Fibroblast of lung (primary cell): ENCODE results near the gene KIF1A. TPM values are rescaled to one million over a fixed set of nuclear protein-coding genes. Genes with fewer than 3 reads are reported as not detected.

Experiments used
- DNase-seq, 2 donors: peaks; one replicate each; pipeline versions ENCODE4 v3.0.0 to v3.0.0-alpha.2; 2010; ENCODE audit warnings: low read depth in 2 of 2
- H2AFZ ChIP-seq: 2 replicates; pipeline ENCODE4 v1.5.1; 2012; ENCODE audit warnings: low read length, control low read depth, inconsistent platforms
- H3K27ac ChIP-seq: 2 replicates; pipeline ENCODE4 v1.5.1; 2011; ENCODE audit warnings: low read length, control low read depth; ENCODE audit not compliant: insufficient read depth
- H3K27me3 ChIP-seq: 2 replicates; pipeline ENCODE4 v1.5.1; 2011; ENCODE audit warnings: mild to moderate bottlenecking, low read length; ENCODE audit not compliant: control insufficient read depth, insufficient read depth
- H3K36me3 ChIP-seq: 2 replicates; pipeline ENCODE4 v1.5.1; 2011; ENCODE audit warnings: low read length; ENCODE audit not compliant: control insufficient read depth, insufficient read depth
- H3K4me1 ChIP-seq: 2 replicates; pipeline ENCODE4 v1.5.1; 2011; ENCODE audit warnings: low read length; ENCODE audit not compliant: control insufficient read depth, insufficient read depth; ENCODE audit errors: extremely low read depth
- H3K4me2 ChIP-seq: 2 replicates; pipeline ENCODE4 v1.5.1; 2011; ENCODE audit warnings: low read length, control low read depth; ENCODE audit not compliant: insufficient read depth; ENCODE audit errors: extremely low read depth
- H3K4me3 ChIP-seq, 4 experiments: fragments of 200-600 bp in 1 of 4; sonication (generic) in 1 of 4; replicated peaks in 1 of 4; 2 replicates each; pipeline ENCODE4 v1.5.1; 2011 to 2016; ENCODE audit warnings: low read length in 4 of 4, low read depth in 3 of 4, mild to moderate bottlenecking in 3 of 4, control low read depth in 2 of 4, inconsistent platforms in 1 of 4, mixed read lengths in 1 of 4; ENCODE audit not compliant: insufficient read depth in 1 of 4; ENCODE audit errors: control extremely low read depth in 1 of 4
- H3K79me2 ChIP-seq: 2 replicates; pipeline ENCODE4 v1.5.1; 2012; ENCODE audit warnings: mild to moderate bottlenecking, low read length, inconsistent platforms; ENCODE audit not compliant: control insufficient read depth, insufficient read depth
- H3K9ac ChIP-seq: 2 replicates; pipeline ENCODE4 v1.5.1; 2011; ENCODE audit warnings: mild to moderate bottlenecking, low read length, control low read depth; ENCODE audit not compliant: insufficient read depth
- H3K9me3 ChIP-seq: 2 replicates; pipeline ENCODE4 v1.5.1; 2012; ENCODE audit warnings: low read depth, low read length; ENCODE audit not compliant: control insufficient read depth, insufficient read depth
- H4K20me1 ChIP-seq: 2 replicates; pipeline ENCODE4 v1.5.1; 2011; ENCODE audit warnings: low read length; ENCODE audit not compliant: control insufficient read depth, insufficient read depth; ENCODE audit errors: extremely low read depth
- EZH2 ChIP-seq: IDR thresholded peaks from 2 replicates; pipeline ENCODE4 v1.5.1; 2012; ENCODE audit warnings: low read length, control low read depth, mild to moderate bottlenecking; ENCODE audit errors: missing control alignments
- polyA plus RNA-seq, 2 donors: library from polyadenylated mRNA; depleted of rRNA in 1 of 2; stranded (reverse) in 1 of 2; unstranded in 1 of 2; fragments of >200 nt; gene quantifications; 2 replicates each; pipeline ENCODE4 v1.2.1, GENCODE V29; 2011 to 2012; ENCODE audit warnings: missing spikeins in 1 of 2
- total RNA-seq: library from RNA; depleted of rRNA; stranded (reverse); fragments of >200 nt; gene quantifications from 2 replicates; pipeline ENCODE4 v1.2.1, GENCODE V29; 2014
- TF ChIP-seq, protein P1 (sequence below), 2 donors: IDR thresholded peaks in 1 of 2; conservative IDR thresholded peaks in 1 of 2; 1 replicate in 1 of 2; 2 replicates in 1 of 2; pipeline ENCODE4 v1.5.1; 2011 to 2012; ENCODE audit warnings: low read length in 2 of 2, control low read depth in 1 of 2, inconsistent platforms in 1 of 2, low read depth in 1 of 2, mild to moderate bottlenecking in 1 of 2

KIF1A gene
- total and polyA plus RNA-seq, 2 donors (not counting 1 experiment from before 2014, with no cell fraction given) = 0.05 TPM; not detected in 1

DNA sequence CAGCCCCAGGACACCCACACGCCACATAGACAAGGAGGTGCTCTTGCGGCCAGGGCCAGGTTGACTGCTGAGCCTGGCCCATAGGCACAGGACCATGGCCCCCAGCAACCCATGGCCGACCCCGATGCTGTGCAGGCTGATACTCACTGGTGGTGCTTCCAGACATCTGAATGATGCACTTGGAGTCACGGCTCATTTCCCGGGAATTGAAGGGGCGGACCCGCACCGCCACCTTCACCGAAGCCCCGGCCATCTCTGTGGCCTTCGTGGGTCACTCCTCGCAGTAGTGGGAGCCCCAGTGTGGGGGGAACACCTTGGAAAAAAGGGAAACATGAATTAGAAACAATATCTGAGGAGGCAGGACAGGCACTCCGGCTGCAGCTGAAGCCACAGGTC lies 22.5 kb downstream of the KIF1A start:
- Histone ChIP-seq H3K27me3 (peaks cover 26% of the 10 kb centered on the region), H3K79me2 (no peaks in the 10 kb centered on the region), H3K36me3 (no peaks in the 10 kb centered on the region), H3K4me2 (no peak overlapping the region), H3K9ac (no peak overlapping the region), H3K4me1 (no peaks in the 10 kb centered on the region), H2AFZ (no peak overlapping the region), H4K20me1 (no peaks in the 10 kb centered on the region), H3K4me3 (no peak overlapping the region), H3K9me3 (no peaks in the 10 kb centered on the region), H3K27ac (no peak overlapping the region)
- DNase-seq = no peak
- TF ChIP-seq EZH2 = no peak
- TF ChIP-seq, protein P1, sequence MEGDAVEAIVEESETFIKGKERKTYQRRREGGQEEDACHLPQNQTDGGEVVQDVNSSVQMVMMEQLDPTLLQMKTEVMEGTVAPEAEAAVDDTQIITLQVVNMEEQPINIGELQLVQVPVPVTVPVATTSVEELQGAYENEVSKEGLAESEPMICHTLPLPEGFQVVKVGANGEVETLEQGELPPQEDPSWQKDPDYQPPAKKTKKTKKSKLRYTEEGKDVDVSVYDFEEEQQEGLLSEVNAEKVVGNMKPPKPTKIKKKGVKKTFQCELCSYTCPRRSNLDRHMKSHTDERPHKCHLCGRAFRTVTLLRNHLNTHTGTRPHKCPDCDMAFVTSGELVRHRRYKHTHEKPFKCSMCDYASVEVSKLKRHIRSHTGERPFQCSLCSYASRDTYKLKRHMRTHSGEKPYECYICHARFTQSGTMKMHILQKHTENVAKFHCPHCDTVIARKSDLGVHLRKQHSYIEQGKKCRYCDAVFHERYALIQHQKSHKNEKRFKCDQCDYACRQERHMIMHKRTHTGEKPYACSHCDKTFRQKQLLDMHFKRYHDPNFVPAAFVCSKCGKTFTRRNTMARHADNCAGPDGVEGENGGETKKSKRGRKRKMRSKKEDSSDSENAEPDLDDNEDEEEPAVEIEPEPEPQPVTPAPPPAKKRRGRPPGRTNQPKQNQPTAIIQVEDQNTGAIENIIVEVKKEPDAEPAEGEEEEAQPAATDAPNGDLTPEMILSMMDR (conservative IDR thresholded peaks at IDR 0.05 in 1 of 2, IDR thresholded peaks at IDR 0.05 in 1 of 2; ENCODE audit: low read depth in 1 of 2, low read length in 2 of 2) = no peak

DNA sequence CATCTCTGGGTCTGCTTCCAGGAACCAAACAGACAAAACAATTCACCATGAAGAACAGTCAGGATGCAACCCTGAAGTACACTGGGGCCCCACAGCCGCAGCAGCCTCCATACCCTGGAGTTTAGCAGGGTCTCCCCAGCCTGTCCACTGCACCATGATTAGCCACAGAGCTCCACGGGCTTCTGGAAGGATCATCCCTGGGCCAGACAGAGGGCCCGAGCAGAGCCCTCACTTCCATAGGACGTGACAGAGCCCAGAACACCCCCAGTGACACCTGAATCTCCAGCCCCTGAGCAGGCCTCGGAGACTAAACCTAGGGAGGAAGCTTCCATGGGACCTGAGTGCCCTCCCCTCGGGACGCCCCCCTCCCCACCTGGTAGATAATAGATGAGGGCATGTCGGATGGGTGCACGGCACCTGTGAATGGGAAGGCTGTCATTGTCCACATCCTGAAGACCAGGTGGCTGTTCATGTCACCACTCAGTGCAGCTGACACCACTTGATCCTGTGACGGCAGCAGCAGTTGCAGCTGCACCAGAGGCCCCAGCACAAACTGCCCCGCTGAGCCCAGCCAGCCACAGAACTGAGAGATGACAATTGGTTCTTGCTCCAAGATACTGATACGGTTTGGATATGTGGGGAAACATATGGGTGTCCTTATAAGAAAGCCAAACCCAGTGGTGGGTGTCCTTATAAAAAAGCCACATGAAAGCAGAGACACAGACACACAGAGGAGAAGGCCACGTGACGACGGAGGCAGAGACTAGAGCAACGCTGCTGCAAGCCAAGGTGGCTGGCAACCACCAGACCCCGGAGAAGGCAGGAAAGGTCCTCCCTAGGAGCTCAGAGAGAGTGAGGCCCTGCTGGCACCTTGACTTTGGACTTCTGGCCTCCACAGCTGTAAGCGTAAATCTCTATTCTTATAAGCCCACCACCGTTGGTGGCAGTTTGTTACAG lies 23.2 kb downstream of the KIF1A start:
- no peaks in the 10 kb centered on the region for H3K79me2 ChIP-seq
- no peak overlapping the region for H3K4me2 ChIP-seq
- no peaks in the 10 kb centered on the region for H3K9me3 ChIP-seq
- H3K9ac ChIP-seq = no peak overlapping the region
- no peak for DNase-seq
- H3K27me3 ChIP-seq = peaks cover 22% of the 10 kb centered on the region
- no peaks in the 10 kb centered on the region for H4K20me1 ChIP-seq
- H3K27ac ChIP-seq = no peak overlapping the region
- H3K4me3 ChIP-seq = no peak overlapping the region
- no peaks in the 10 kb centered on the region for H3K36me3 ChIP-seq
- TF ChIP-seq EZH2 = no peak
- TF ChIP-seq, protein P1 (conservative IDR thresholded peaks at IDR 0.05 in 1 of 2, IDR thresholded peaks at IDR 0.05 in 1 of 2; ENCODE audit: low read depth in 1 of 2, low read length in 2 of 2) = no peak
- no peaks in the 10 kb centered on the region for H3K4me1 ChIP-seq
- no peak overlapping the region for H2AFZ ChIP-seq

DNA sequence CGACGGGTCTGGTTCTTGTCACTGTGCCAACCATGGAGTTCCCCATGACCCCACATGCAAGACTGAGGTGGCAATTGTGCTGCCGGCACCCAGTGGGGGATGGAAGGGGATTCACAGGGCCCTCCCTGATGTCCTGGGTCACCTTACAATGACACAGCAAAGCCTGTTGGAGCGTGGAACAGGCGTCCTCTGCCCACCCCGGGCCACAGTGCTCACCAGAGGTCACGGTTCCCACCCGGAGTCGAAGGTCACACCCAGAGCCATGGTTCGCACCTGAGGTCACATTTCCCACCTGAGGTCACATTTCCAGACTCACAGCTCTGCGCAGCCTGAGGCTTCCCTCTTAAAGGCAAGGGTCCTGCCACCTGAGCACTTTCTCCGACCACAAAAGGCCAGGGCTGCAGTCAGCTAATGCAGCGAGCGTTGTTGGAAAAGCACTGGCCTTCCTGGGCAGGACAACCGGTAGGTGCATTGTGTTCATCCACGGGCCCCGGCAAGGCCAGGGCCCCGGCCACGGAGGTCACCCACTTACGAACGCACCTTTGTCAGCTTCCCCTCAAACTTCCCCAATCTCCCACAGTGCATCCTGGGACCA lies 24.0 kb downstream of the KIF1A start:
- no peak overlapping the region for H3K9ac ChIP-seq
- no peak overlapping the region for H2AFZ ChIP-seq
- H3K27ac ChIP-seq = no peak overlapping the region
- DNase-seq = no peak
- H3K79me2 ChIP-seq = no peaks in the 10 kb centered on the region
- no peaks in the 10 kb centered on the region for H3K36me3 ChIP-seq
- no peaks in the 10 kb centered on the region for H3K9me3 ChIP-seq
- no peaks in the 10 kb centered on the region for H3K4me1 ChIP-seq
- H3K4me2 ChIP-seq = no peak overlapping the region
- H4K20me1 ChIP-seq = no peaks in the 10 kb centered on the region
- no peak for TF ChIP-seq EZH2
- TF ChIP-seq, protein P1 (conservative IDR thresholded peaks at IDR 0.05 in 1 of 2, IDR thresholded peaks at IDR 0.05 in 1 of 2; ENCODE audit: low read depth in 1 of 2, low read length in 2 of 2) = no peak
- H3K4me3 ChIP-seq = no peak overlapping the region
- peaks cover 19% of the 10 kb centered on the region for H3K27me3 ChIP-seq
